Measurements from ENCODE around the gene MOB2.
A peak's percentile ranks its signal among the peaks of the same experiment; 100 is the strongest.
"Not testable (repeated sequence)": the region's sequence is repeated elsewhere in the genome, so short reads cannot be mapped to it uniquely, and the experiment has no call there.

Gene MOB2

GRCh38 chr11:1439341-1439740, 47.2 kb downstream of the MOB2 start:
- no peak for DNase-seq

- DNase-seq: no peak
These were observed 47.6 kb downstream of the MOB2 start for GRCh38 chr11:1438967-1439330.

- DNase-seq: no peak
These were observed 48.2 kb downstream of the MOB2 start for GRCh38 chr11:1438261-1438966.

GRCh38 chr11:1437500-1437899, 49.1 kb downstream of the MOB2 start:
- DNase-seq: peak; percentile 48

- no peak for DNase-seq
These were observed 50.0 kb downstream of the MOB2 start for GRCh38 chr11:1436468-1437039.

- DNase-seq: no peak
These were observed 50.6 kb downstream of the MOB2 start for GRCh38 chr11:1435820-1436467.

GRCh38 chr11:1435479-1435819, 51.1 kb downstream of the MOB2 start:
- DNase-seq: not testable (repeated sequence)

GRCh38 chr11:1433977-1434640, 52.5 kb downstream of the MOB2 start:
- DNase-seq: no peak

- no peak for DNase-seq
These were observed 53.0 kb downstream of the MOB2 start for GRCh38 chr11:1433568-1433967.

GRCh38 chr11:1428762-1429316, 57.7 kb downstream of the MOB2 start:
- DNase-seq: no peak

GRCh38 chr11:1425439-1425838, 61.1 kb downstream of the MOB2 start:
- DNase-seq: no peak

- DNase-seq: no peak
These were observed 61.6 kb downstream of the MOB2 start for GRCh38 chr11:1425006-1425405.

- DNase-seq: not testable (repeated sequence)
These were observed 63.2 kb downstream of the MOB2 start for GRCh38 chr11:1423406-1423805.

- DNase-seq: no peak
These were observed 63.6 kb downstream of the MOB2 start for GRCh38 chr11:1422981-1423380.

- no peak for DNase-seq
These were observed 64.1 kb downstream of the MOB2 start for GRCh38 chr11:1422481-1422880.

GRCh38 chr11:1421291-1421690, 65.3 kb downstream of the MOB2 start:
- no peak for DNase-seq

GRCh38 chr11:1419811-1420210, 66.8 kb downstream of the MOB2 start:
- no peak for DNase-seq

Measured in femur (tissue), 1 donor.